ENCODE data around the gene TMEM212.

Gene TMEM212

DNA sequence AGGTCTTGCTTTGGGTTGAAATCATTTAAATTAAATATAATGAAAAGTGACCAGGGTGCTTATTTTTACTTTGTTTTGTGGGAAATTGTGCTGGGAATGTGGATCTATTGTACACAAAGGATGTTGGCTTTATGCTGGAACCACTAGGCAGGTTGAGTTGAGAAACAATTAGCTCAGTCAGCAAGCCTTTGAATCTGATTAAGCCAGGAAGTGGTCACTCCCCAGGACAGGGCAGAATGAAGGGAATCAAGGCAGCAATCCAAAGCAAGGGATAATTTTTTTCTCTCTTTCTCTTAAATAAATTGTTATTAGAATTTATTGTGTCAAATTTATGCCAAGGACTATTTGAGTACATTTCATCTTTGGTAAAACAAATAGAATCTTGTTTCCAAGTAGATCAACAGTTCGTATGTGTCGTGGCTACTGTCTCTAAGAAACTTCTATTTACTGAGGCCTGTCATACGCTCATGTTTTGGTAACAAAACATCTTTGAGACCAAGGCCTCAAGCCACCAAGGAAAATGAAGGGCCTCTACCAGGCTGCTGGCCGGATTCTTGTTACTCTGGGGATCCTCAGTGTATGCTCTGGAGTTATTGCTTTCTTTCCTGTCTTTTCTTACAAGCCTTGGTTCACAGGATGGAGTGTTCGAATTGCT, at the start of gene TMEM212:
TMEM212 (plus strand) TSS at position 486 of the 655 bp plus-strand sequence; CDS start at position 521, 35 bp downstream.
- TF ChIP-seq, protein P1, sequence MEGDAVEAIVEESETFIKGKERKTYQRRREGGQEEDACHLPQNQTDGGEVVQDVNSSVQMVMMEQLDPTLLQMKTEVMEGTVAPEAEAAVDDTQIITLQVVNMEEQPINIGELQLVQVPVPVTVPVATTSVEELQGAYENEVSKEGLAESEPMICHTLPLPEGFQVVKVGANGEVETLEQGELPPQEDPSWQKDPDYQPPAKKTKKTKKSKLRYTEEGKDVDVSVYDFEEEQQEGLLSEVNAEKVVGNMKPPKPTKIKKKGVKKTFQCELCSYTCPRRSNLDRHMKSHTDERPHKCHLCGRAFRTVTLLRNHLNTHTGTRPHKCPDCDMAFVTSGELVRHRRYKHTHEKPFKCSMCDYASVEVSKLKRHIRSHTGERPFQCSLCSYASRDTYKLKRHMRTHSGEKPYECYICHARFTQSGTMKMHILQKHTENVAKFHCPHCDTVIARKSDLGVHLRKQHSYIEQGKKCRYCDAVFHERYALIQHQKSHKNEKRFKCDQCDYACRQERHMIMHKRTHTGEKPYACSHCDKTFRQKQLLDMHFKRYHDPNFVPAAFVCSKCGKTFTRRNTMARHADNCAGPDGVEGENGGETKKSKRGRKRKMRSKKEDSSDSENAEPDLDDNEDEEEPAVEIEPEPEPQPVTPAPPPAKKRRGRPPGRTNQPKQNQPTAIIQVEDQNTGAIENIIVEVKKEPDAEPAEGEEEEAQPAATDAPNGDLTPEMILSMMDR (IDR thresholded peaks at IDR 0.05; ENCODE audit: low read depth, low read length), result no peak
- no peak for DNase-seq (ENCODE audit: extremely low read depth, low read depth)

DNA sequence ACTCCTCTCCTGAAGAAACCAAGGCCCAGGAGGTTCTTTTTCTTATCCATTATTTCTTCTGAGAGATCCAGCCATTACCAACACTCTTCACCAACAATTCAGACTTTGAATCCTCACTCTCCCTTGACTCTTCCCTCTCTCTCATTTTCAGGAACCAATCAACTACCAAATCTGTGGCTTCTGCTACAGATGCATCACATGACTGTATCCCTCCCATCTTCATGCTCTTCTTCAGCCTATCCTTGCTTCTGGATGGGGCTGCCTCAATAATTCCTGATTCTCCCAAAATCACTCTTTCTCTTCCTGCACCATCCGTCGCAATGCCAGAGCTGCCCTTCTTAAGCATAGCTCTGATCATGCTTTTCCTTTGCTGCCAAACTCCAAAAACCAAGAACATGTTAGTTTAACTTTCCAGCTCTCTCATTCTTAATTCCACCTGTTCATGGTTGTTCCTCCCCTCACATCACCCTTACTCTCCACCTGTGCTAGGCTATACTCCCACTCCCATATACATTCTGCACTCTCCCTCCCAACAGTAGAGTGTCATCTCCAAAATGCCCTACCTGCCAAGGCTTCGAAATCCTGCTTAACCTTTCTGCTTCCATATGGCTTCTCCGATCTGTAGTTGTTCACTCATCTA, 46.4 kb upstream of the TMEM212 start:
- no peak for DNase-seq (ENCODE audit: extremely low read depth, low read depth)

DNA sequence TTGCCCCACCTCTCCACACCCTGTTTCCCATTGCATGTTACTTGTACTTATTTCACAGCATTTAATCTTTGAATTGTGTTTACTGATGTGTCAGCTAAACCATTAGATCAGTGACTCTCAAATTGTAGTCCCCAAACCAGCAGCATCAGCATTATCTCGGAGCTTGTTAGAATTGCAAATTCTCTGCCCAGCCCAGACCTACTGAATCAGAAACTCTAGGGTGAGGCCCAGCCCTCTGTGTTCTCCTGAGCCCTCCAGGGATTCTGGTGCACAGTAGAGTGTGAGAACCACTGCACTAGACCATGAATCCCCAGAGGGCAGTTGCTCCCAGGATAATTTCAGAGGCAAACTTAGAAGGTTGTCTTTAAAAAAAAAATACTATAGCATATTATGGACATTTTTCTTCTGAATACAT, 45.9 kb upstream of the TMEM212 start:
- DNase-seq (ENCODE audit: extremely low read depth, low read depth), result no peak
- TF ChIP-seq, protein P1 (IDR thresholded peaks at IDR 0.05; ENCODE audit: low read depth, low read length), result no peak

More for the DNA sequence above, 46.4 kb upstream of the TMEM212 start:
- TF ChIP-seq, protein P1 (IDR thresholded peaks at IDR 0.05; ENCODE audit: low read depth, low read length), result no peak

DNA sequence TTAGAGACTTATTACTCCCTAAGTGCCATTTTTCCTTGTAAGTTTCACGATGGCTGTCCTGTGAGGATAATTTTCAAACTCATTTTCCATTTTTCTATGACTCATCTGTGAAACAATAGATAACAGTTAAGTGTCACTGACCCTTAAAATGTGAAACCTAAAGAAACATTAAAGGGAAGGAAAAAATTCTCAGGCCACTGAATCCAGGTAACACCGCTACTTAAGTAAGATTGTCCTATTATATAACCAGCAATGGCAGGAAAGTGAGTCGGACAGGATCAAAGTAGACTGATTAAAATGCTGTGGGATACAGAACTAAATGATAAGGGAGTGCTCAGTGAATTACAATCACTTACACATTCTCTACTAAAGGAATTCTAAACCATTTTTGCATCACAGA, 45.3 kb upstream of the TMEM212 start:
- TF ChIP-seq, protein P1 (IDR thresholded peaks at IDR 0.05; ENCODE audit: low read depth, low read length), result no peak

DNA sequence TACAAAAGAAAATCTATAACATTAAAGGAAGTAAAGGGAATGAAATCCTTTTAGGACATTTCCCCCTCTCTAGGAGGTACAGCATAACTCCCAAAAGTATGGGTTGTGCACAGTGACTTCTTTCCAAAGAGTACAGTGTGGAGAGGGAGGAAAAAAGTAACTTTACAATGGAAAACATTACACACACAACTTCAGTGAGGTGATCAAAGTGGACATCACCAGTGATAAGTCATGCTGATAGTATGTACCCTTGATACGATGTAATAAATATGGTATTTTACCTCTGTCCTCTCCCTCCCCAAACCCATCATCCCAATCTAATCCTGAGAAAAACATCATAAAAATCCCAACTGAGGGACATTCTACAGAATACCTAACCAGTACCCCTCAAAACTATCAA, 43.6 kb upstream of the TMEM212 start:
- no peak for DNase-seq (ENCODE audit: extremely low read depth, low read depth)
- TF ChIP-seq, protein P1 (IDR thresholded peaks at IDR 0.05; ENCODE audit: low read depth, low read length), result no peak

More for the DNA sequence above, 45.3 kb upstream of the TMEM212 start:
- DNase-seq (ENCODE audit: extremely low read depth, low read depth), result no peak

DNA sequence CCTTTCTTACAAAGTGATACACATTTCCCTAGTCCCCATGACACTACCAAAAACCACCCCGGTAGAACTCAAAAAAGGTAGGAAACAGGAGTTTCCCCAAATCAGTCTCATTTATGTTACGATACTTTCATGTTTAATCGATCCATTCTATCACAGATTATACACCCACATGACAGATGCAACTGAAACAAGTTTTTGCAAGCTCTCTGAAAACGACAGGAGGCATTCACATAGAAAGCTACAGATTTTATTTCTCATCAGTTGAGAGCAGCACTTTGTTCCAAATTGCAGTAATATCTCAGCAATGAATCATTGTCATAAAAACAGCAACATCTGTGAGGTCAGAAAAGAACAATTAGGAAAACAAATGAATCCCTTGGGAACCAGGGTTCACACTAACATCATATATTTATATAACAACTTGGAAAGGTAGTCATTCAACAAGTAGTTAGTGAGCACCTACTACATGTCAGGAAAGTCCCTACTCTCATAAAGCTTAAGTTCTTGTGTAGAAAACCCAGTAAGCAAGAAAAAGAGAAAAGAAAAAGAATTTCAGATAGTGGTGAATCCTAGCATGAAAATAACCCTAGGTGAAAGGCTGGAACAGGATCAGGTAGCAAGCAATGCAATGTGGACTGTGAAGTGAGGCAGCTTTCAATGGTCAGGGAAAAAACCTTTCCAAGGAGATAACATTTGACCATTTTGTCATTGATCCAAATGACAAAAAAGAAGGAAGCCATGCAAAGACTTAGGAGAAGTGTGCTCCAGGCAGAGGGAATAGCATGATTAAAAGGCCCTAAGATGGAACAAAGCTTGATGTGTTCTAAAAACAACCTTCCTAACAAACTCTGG, 41.2 kb upstream of the TMEM212 start:
- DNase-seq (ENCODE audit: extremely low read depth, low read depth), result peak; percentile 72
- TF ChIP-seq, protein P1 (IDR thresholded peaks at IDR 0.05; ENCODE audit: low read depth, low read length), result no peak

DNA sequence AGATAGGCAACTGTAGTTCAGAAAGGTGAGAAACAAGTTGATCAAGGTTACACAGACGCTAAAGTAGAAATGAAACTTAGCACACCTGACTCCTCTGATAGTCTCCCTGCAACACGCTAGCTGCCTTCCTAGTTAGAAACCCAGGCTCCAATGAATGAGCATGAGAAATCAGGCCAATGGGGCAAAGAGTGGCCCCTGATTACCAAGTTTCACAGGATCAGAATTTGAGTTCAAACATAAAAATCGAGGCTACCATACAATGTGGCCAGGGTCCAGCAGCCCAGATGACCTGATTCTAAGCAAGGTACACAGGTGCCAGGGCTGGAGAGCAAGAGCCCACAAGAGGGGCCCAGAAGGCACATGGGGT, 40.6 kb upstream of the TMEM212 start:
- DNase-seq (ENCODE audit: extremely low read depth, low read depth), result no peak
- TF ChIP-seq, protein P1 (IDR thresholded peaks at IDR 0.05; ENCODE audit: low read depth, low read length), result no peak
